Hepatocyte (in vitro differentiated cells): ENCODE data around the gene TBC1D1.

ENCODE experiments used
- CTCF ChIP-seq: fragments of 200-600 bp; sonication (generic); IDR thresholded peaks from 2 replicates; pipeline ENCODE4 v1.5.1; 2016; ENCODE audit warnings: antibody characterized with exemption, mild to moderate bottlenecking; ENCODE audit not compliant: poor library complexity
- EZH2 ChIP-seq: fragments of 200-600 bp; sonication (generic); IDR thresholded peaks from 2 replicates; pipeline ENCODE4 v1.6.1; 2016; ENCODE audit warnings: antibody characterized with exemption, mild to moderate bottlenecking, borderline replicate concordance

DNA sequence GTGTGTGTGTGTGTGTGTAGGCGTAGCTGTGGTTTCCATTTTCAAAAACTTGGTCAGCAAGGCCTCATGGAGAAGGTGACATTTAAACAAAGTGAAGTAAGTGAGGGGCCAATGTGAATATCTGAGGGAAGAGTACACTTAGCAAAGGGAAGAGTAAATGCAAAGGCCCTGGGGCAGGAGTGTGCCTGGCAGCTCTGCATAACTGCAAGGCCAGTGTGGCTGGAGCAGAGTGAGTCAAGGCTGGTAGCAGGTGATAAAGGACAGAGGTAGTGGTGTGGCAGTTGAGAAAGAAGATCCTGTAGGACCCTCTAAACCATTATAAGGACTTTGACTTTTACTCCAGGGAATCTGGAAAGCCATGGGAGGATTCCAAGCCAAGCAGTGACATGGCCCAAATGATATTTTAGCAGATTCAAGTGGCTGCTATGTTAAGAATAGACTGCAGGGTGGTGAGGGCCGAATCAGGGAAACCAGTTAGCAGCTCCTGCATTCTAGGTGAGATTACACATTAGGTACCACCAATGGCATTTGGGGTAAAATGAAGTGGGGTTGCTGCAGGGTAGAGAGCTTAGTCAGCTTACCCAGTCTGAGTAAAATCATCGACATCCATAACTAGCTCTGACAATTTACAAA is 5.9 kb upstream of the TBC1D1 start:
- TF ChIP-seq CTCF: no peak
- no peak for TF ChIP-seq EZH2
